HL-60 (cell line): ENCODE data around the gene PROB1.

Source experiments
- DNase-seq, 2 experiments: peaks; one replicate each; pipeline ENCODE4 v3.0.0-alpha.2; 2010 to 2020; ENCODE audit warnings: low read depth in 1 of 2, low spot score in 1 of 2
- H3K27ac ChIP-seq: fragments of 250-450 bp; sonication (Bioruptor Pico); replicated peaks from 2 replicates; pipeline ENCODE4 v1.5.1; 2020; ENCODE audit warnings: mild to moderate bottlenecking, moderate library complexity
- H3K27me3 ChIP-seq: fragments of 250-450 bp; sonication (Bioruptor Pico); 2 replicates; pipeline ENCODE4 v1.5.1; 2021; ENCODE audit warnings: mild to moderate bottlenecking, moderate library complexity; ENCODE audit not compliant: insufficient read depth, poor library complexity, severe bottlenecking
- H3K4me3 ChIP-seq: replicated peaks from 2 replicates; pipeline ENCODE4 v1.5.1; 2011; ENCODE audit warnings: mild to moderate bottlenecking, control low read depth, low read length; ENCODE audit not compliant: insufficient read depth
- GABPA ChIP-seq: IDR thresholded peaks from 2 replicates; pipeline ENCODE4 v1.6.1; 2012; ENCODE audit warnings: low read depth
- POLR2AphosphoS5 ChIP-seq: IDR thresholded peaks from 2 replicates; pipeline ENCODE4 v1.6.1; 2012; ENCODE audit warnings: low read depth
- SPI1 ChIP-seq: IDR thresholded peaks from 2 replicates; pipeline ENCODE4 v1.6.1; 2012; ENCODE audit warnings: low read depth, mild to moderate bottlenecking, borderline replicate concordance
- TF ChIP-seq, protein P1 (sequence below): IDR thresholded peaks from one replicate; pipeline ENCODE4 v1.5.1; 2011; ENCODE audit warnings: low read length, control low read depth, inconsistent platforms; ENCODE audit not compliant: insufficient read depth
- TF ChIP-seq, protein P2 (sequence below): IDR thresholded peaks from 2 replicates; pipeline ENCODE4 v1.6.1; 2012; ENCODE audit warnings: low read depth; ENCODE audit not compliant: insufficient replicate concordance

PROB1 gene

DNA sequence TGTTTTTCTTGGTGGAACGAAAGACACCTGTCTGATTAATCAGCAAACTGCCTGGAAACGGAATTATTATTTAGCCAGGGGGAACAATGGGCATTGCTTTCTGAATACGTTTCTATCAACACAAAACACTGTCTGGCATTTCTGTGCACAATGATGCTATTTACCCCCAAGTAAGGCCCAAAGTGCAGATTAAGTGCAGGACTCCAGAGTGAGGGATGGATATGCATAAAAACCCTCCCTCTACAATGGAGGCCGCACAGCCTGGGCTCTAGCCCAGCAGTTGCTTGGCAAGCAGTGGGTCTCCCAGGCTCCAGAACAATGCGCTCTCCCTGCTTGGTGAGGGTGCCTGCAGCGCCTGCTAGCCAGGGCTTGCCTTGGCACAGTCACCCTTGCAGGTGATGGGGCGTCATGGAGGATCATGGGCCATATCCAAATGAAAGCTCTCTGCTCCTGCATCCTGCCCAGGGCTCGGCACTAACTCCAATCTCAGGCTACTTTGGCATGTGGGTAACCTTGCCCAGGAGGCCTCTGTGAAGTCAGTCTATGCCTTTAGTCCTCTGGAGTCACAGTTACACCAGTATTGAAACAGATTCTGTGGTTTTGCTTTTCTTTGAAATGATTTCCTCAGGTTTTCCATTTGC lies 20.4 kb upstream of the PROB1 start:
- TF ChIP-seq POLR2AphosphoS5 (no peak), SPI1 (no peak), GABPA (no peak)
- TF ChIP-seq, protein P1, sequence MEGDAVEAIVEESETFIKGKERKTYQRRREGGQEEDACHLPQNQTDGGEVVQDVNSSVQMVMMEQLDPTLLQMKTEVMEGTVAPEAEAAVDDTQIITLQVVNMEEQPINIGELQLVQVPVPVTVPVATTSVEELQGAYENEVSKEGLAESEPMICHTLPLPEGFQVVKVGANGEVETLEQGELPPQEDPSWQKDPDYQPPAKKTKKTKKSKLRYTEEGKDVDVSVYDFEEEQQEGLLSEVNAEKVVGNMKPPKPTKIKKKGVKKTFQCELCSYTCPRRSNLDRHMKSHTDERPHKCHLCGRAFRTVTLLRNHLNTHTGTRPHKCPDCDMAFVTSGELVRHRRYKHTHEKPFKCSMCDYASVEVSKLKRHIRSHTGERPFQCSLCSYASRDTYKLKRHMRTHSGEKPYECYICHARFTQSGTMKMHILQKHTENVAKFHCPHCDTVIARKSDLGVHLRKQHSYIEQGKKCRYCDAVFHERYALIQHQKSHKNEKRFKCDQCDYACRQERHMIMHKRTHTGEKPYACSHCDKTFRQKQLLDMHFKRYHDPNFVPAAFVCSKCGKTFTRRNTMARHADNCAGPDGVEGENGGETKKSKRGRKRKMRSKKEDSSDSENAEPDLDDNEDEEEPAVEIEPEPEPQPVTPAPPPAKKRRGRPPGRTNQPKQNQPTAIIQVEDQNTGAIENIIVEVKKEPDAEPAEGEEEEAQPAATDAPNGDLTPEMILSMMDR = no peak
- TF ChIP-seq, protein P2, sequence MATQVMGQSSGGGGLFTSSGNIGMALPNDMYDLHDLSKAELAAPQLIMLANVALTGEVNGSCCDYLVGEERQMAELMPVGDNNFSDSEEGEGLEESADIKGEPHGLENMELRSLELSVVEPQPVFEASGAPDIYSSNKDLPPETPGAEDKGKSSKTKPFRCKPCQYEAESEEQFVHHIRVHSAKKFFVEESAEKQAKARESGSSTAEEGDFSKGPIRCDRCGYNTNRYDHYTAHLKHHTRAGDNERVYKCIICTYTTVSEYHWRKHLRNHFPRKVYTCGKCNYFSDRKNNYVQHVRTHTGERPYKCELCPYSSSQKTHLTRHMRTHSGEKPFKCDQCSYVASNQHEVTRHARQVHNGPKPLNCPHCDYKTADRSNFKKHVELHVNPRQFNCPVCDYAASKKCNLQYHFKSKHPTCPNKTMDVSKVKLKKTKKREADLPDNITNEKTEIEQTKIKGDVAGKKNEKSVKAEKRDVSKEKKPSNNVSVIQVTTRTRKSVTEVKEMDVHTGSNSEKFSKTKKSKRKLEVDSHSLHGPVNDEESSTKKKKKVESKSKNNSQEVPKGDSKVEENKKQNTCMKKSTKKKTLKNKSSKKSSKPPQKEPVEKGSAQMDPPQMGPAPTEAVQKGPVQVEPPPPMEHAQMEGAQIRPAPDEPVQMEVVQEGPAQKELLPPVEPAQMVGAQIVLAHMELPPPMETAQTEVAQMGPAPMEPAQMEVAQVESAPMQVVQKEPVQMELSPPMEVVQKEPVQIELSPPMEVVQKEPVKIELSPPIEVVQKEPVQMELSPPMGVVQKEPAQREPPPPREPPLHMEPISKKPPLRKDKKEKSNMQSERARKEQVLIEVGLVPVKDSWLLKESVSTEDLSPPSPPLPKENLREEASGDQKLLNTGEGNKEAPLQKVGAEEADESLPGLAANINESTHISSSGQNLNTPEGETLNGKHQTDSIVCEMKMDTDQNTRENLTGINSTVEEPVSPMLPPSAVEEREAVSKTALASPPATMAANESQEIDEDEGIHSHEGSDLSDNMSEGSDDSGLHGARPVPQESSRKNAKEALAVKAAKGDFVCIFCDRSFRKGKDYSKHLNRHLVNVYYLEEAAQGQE = no peak
- Histone ChIP-seq H3K4me3 (no peak overlapping the region), H3K27me3 (no peaks in the 10 kb centered on the region), H3K27ac (no peak overlapping the region)
- DNase-seq = no peak

DNA sequence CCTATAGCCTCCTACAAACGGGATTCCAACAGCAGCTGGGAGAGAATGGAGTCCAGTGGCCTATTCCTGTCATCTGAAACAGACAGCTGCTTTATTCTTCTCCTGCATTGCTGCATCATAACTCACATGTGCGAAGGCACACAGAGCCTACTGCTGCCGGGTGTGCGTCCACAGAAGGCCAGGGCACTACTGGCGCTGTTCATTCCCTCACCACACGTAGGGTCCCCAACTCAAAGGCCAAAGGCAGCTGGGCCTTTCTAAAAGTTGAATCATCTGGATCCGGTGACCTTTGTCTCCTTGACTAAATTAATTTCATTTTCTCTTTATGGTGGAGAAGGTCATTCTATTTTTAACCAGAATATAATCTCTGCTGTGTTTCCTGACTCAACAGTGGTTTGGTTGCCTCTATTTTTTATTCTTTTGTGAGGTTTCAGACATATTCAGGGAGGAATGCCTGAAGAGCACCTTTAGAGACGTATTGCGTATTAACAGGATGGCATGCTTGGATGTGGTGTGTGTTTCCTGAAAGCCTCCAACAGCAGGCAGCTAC lies 19.8 kb upstream of the PROB1 start:
- DNase-seq = no peak
- Histone ChIP-seq H3K27ac (no peak overlapping the region), H3K27me3 (no peaks in the 10 kb centered on the region), H3K4me3 (no peak overlapping the region)
- TF ChIP-seq, protein P1 = no peak
- TF ChIP-seq GABPA = no peak
- TF ChIP-seq, protein P2 = no peak
- TF ChIP-seq POLR2AphosphoS5 = no peak
- no peak for TF ChIP-seq SPI1

DNA sequence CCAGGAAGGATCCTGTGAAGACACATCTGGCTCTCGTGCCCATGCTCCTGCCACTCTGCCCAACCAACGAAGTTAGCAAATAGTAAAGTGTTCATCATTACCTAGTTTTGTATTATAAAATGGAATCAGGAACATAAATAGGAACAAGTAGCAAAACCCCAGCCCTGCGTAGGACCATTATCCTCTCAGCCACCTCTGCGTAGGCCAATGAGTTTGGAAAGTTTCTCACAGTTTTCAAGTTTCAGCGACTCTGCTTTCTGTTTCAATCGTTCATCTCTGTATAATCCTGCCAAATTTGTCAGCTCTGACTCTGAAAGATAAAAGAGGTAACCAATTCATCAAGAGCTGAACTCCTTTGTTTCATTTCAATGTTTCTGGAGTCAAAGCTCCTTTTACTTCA lies 19.1 kb upstream of the PROB1 start:
- no peak for DNase-seq
- TF ChIP-seq, protein P2 = no peak
- Histone ChIP-seq H3K27ac (no peak overlapping the region), H3K27me3 (no peaks in the 10 kb centered on the region), H3K4me3 (no peak overlapping the region)
